ENCODE results near the gene PLG.
A peak's percentile ranks its signal among the peaks of the same experiment; 100 is the strongest.

The PLG gene

DNA sequence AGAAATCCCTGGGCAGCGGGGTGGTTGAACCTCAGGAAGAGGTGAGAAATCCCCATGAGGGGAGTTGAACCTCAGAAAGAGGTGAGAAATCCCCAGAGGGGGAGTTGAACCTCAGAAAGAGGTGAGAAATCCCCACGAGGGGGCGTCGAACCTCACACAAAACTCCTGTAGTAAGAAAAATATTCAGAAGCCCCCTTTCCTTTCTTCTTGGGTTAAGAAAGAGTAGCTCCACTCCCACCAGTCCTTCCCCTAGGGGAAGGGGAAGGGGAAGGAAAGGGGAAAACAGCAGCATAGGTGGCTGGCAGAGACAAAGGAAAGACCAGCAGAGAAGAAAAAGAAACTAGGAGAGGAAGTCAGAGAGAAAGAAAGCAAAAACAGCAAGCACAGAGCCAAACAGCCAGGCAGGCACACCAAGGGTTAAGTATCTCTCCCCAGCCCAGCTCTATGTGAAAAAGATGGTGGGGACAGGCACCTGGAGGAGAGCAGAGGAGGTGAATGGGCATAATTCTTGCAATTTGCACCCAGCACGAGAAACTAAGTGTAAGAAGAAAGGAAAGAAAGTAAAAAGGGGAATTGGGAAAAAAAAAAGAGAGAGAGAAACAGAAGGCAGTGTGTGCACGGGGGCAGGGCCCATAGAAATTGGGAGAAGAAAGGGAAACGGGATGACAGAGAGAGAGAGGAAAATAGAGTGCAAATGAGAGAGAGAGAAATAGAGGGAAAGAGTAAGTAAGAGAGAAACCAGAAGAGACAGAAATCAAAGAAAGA is 88.2 kb downstream of the PLG start:
- peak; percentile 28 for TF ChIP-seq CTCF (IDR thresholded peaks at IDR 0.05; ENCODE audit: insufficient read depth, low read length, poor library complexity, severe bottlenecking)
- no peak overlapping the region for H3K4me3 ChIP-seq (replicated peaks; ENCODE audit: low read depth, low read length)
- no peaks in the 10 kb centered on the region for H3K36me3 ChIP-seq (ENCODE audit: control insufficient read depth, insufficient read depth, low read length)
- H3K27me3 ChIP-seq (replicated peaks; ENCODE audit: control insufficient read depth, insufficient read depth, low read length), result no peaks in the 10 kb centered on the region
- peak; percentile 44 for DNase-seq (ENCODE audit: extremely low read depth, insufficient read length)

- Histone ChIP-seq H3K27me3 (replicated peaks; ENCODE audit: control insufficient read depth, insufficient read depth, low read length) (no peaks in the 10 kb centered on the region), H3K36me3 (ENCODE audit: control insufficient read depth, insufficient read depth, low read length) (no peaks in the 10 kb centered on the region), H3K4me3 (replicated peaks; ENCODE audit: low read depth, low read length) (no peak overlapping the region)
- DNase-seq (ENCODE audit: extremely low read depth, insufficient read length), result peak; percentile 50
- no peak for TF ChIP-seq CTCF (IDR thresholded peaks at IDR 0.05; ENCODE audit: insufficient read depth, low read length, poor library complexity, severe bottlenecking)
These were observed 89.4 kb downstream of the PLG start for GRCh38 chr6:160791459-160791858.

DNA sequence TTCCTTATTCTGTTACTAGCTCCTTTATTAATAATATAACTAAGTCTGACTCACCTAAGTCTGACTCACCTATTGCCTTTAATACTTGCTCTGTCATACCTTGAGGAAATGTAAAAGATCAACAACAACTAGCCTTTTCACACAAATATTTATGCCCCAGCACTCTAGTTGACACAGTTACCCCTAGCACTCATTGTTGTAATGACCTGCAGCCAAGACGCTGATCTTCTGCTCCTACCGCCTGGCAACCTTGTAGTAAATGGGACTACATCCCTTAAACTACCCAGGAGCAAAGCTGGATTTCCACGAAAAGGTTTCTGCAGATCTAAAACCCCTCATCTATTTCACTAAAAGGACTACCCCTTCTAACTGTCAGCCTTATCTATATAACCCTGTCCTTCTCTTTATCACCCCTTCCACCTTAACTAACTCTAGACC is 90.0 kb downstream of the PLG start:
- Histone ChIP-seq H3K4me3 (replicated peaks; ENCODE audit: low read depth, low read length) (no peak overlapping the region), H3K27me3 (replicated peaks; ENCODE audit: control insufficient read depth, insufficient read depth, low read length) (no peaks in the 10 kb centered on the region), H3K36me3 (ENCODE audit: control insufficient read depth, insufficient read depth, low read length) (no peaks in the 10 kb centered on the region)
- peak; percentile 37 for DNase-seq (ENCODE audit: extremely low read depth, insufficient read length)
- no peak for TF ChIP-seq CTCF (IDR thresholded peaks at IDR 0.05; ENCODE audit: insufficient read depth, low read length, poor library complexity, severe bottlenecking)

- TF ChIP-seq CTCF (IDR thresholded peaks at IDR 0.05; ENCODE audit: insufficient read depth, low read length, poor library complexity, severe bottlenecking), result no peak
- H3K27me3 ChIP-seq (replicated peaks; ENCODE audit: control insufficient read depth, insufficient read depth, low read length), result no peaks in the 10 kb centered on the region
- no peak overlapping the region for H3K4me3 ChIP-seq (replicated peaks; ENCODE audit: low read depth, low read length)
- DNase-seq (ENCODE audit: extremely low read depth, insufficient read length), result no peak
- H3K36me3 ChIP-seq (ENCODE audit: control insufficient read depth, insufficient read depth, low read length), result no peaks in the 10 kb centered on the region
These were observed 90.7 kb downstream of the PLG start for GRCh38 chr6:160792708-160793107.

GRCh38 chr6:160793652-160794051 is 91.6 kb downstream of the PLG start:
- Histone ChIP-seq H3K27me3 (replicated peaks; ENCODE audit: control insufficient read depth, insufficient read depth, low read length) (no peaks in the 10 kb centered on the region), H3K4me3 (replicated peaks; ENCODE audit: low read depth, low read length) (no peak overlapping the region), H3K36me3 (ENCODE audit: control insufficient read depth, insufficient read depth, low read length) (no peaks in the 10 kb centered on the region)
- TF ChIP-seq CTCF (IDR thresholded peaks at IDR 0.05; ENCODE audit: insufficient read depth, low read length, poor library complexity, severe bottlenecking), result no peak
- DNase-seq (ENCODE audit: extremely low read depth, insufficient read length), result no peak

All from GM06990 (cell line).